ENCODE data around the gene STK38L. TPM values are rescaled to one million over a fixed set of nuclear protein-coding genes. Genes with fewer than 3 reads are reported as not detected.

STK38L gene
- total RNA-seq, 4 donors from 2014 or later: 64.6 to 102 (median 82.4) TPM

DNA sequence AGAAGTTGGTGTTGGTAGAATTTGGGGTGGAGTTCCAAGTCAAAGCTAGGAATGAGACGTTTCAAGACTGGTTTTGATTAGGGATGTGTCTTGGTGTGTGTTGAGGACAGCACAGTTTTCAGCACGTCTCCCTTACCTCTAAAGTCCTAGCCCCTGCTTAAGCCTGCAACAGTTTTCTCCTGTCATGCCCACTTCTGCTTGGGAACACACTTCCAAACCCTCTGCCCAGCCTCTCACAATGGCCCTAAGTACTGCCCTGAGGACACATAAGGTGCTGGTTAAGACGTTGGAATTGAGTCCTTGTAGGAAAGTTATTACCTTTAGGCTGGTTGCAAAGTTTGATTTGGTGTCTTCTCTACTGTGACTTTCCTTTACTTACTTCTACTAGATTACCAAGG is 87.8 kb downstream of the STK38L start:
- peak overlapping the region; percentile 56 to 62 (median 59) for H3K27ac ChIP-seq (replicated peaks in 1 of 4)
- H3K4me3 ChIP-seq: peak overlapping the region; percentile 74 to 90 (median 80)
- H3K9me3 ChIP-seq: no peaks in the 10 kb centered on the region
- TF ChIP-seq POLR2AphosphoS5 (IDR thresholded peaks at IDR 0.05) (no peak), EP300 (IDR thresholded peaks at IDR 0.05) (no peak), POLR2A (IDR thresholded peaks at IDR 0.05; ENCODE audit: low read depth) (no peak)
- TF ChIP-seq, protein P1, sequence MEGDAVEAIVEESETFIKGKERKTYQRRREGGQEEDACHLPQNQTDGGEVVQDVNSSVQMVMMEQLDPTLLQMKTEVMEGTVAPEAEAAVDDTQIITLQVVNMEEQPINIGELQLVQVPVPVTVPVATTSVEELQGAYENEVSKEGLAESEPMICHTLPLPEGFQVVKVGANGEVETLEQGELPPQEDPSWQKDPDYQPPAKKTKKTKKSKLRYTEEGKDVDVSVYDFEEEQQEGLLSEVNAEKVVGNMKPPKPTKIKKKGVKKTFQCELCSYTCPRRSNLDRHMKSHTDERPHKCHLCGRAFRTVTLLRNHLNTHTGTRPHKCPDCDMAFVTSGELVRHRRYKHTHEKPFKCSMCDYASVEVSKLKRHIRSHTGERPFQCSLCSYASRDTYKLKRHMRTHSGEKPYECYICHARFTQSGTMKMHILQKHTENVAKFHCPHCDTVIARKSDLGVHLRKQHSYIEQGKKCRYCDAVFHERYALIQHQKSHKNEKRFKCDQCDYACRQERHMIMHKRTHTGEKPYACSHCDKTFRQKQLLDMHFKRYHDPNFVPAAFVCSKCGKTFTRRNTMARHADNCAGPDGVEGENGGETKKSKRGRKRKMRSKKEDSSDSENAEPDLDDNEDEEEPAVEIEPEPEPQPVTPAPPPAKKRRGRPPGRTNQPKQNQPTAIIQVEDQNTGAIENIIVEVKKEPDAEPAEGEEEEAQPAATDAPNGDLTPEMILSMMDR (IDR thresholded peaks at IDR 0.05): no peak
- intact Hi-C loops (cut with DNase I): loop anchor here (5.0 kb wide), 1 partner anchor 50 kb away; no protein-coding TSS in a partner anchor
- DNase-seq (ENCODE audit: extremely low spot score): no peak
- WGBS: 36% methylated on average over 2 of the region's 3 CpGs
- peaks cover 0 to 11% (median 0%) of the 10 kb centered on the region in 4 donors for H3K27me3 ChIP-seq
- peaks cover 13 to 34% (median 31%) of the 10 kb centered on the region in 4 donors for H3K4me1 ChIP-seq
- peaks cover 8 to 12% (median 10%) of the 10 kb centered on the region in 4 donors for H3K36me3 ChIP-seq

DNA sequence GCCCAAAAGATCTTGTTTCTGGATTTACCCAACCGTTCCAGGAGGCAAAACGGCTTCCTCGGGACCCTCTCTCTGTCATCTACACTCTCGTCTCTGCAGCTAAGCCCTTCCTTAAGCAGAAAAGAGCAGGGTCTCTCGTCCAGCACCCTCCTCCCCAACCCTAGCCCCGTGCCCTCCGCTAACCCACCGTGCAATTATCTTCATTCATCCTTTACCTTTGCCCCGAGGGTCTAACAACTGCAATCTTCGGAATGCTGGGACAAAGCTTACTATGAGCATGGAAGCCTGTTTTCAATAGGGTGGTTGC is 88.3 kb downstream of the STK38L start:
- TF ChIP-seq POLR2AphosphoS5 (IDR thresholded peaks at IDR 0.05) (no peak), EP300 (IDR thresholded peaks at IDR 0.05) (no peak), POLR2A (IDR thresholded peaks at IDR 0.05; ENCODE audit: low read depth) (no peak)
- TF ChIP-seq, protein P1 (IDR thresholded peaks at IDR 0.05): no peak
- H3K27me3 ChIP-seq: peaks cover 0 to 11% (median 0%) of the 10 kb centered on the region in 4 donors
- DNase-seq (ENCODE audit: extremely low spot score): no peak
- WGBS: 21% methylated on average over 8 of the region's 10 CpGs
- H3K36me3 ChIP-seq: peaks cover 4 to 7% (median 6%) of the 10 kb centered on the region in 4 donors
- no peaks in the 10 kb centered on the region for H3K9me3 ChIP-seq
- intact Hi-C loops (cut with DNase I): loop anchor here (5.0 kb wide), 1 partner anchor 50 kb away; no protein-coding TSS in a partner anchor
- H3K4me3 ChIP-seq: peak overlapping the region; percentile 74 to 90 (median 80)
- peak overlapping the region; percentile 15 to 61 (median 57) for H3K27ac ChIP-seq (replicated peaks in 1 of 4)
- peaks cover 13 to 34% (median 31%) of the 10 kb centered on the region in 4 donors for H3K4me1 ChIP-seq

DNA sequence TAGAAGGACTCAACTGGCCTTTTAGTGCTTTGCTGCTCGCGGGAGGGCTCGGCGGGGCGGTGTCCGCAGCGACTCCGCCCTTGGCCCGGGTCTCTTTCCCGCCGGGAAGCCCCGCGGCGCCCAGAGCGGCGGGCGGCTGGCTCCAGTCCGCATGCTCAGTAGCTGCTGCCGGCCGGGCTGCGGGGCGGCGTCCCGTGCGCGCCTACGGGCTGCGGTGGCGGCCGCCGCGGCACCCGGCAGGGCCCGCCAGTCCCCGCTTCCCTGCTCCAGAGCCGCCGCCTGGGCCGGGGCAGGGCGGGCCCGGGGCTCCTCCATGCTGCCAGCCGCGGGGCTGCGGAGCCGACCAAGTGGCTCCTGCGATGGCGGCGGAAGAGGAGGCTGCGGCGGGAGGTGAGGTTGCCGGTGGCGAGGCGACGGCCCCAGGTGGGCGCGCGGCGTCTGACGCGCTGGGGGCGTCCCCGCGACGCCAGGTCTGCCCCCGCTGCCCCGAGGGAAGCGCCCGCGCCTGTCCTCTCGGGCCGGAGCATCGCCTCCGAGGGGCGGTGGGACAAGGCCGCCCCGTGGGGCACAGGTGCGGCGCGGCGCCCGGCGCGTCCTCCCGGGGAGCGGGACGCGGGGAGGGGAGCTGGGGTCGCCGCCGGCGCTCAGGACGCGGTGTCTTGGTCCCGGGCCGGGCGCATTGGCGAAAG is 88.8 kb downstream of the STK38L start, which contains the start of gene BMAL2:
Gene BMAL2 (plus strand): TSS at position 123 of the 689 bp plus-strand sequence. CDS start 237 bp downstream, at position 360.
- intact Hi-C loops (cut with DNase I): loop anchor here (5.0 kb wide), 1 partner anchor 49 kb away; no protein-coding TSS in a partner anchor

DNA sequence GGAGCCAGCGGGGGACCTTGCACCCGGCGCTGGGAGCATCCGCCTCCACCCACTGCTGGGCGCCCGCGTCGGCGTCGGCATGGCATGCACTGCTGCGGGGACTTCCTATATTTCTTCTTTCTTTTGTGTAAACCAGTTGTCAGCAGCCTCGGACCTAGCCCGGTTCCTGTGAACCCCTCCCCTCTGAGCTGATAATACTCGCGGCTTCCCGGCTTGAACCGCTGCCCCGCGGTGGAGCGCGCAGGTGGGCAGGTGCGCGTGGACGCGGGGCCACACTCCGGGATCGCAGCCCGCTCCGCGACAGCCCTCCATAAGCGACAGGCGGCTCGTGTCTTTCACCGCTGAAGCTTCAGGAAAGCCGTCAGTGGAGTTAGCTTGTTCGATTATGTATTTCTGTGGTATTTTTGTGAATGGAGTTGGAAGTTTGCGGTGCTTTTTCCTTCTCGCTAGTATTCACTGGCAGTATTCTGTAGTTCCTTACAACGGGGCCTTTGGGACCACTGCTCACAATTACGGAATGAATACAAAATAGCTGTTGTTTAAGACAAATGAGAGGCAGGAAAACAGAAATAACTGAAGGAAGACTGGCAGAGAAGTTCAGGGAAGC is 89.4 kb downstream of the STK38L start:
- H3K27ac ChIP-seq (replicated peaks in 1 of 4): peak overlapping the region; percentile 56 to 61 (median 57)
- intact Hi-C loops (cut with DNase I): loop anchor here (5.0 kb wide), 1 partner anchor 49 kb away; no protein-coding TSS in a partner anchor
- peaks cover 13 to 34% (median 31%) of the 10 kb centered on the region in 4 donors for H3K4me1 ChIP-seq
- DNase-seq (ENCODE audit: extremely low spot score): no peak
- no peaks in the 10 kb centered on the region for H3K36me3 ChIP-seq
- H3K27me3 ChIP-seq: peaks cover 0 to 11% (median 0%) of the 10 kb centered on the region in 4 donors
- no peaks in the 10 kb centered on the region for H3K9me3 ChIP-seq
- TF ChIP-seq EP300 (IDR thresholded peaks at IDR 0.05): no peak
- TF ChIP-seq, protein P1 (IDR thresholded peaks at IDR 0.05): no peak
- TF ChIP-seq POLR2AphosphoS5 (IDR thresholded peaks at IDR 0.05): no peak
- TF ChIP-seq POLR2A (IDR thresholded peaks at IDR 0.05; ENCODE audit: low read depth): no peak
- 5% methylated on average over 15 of the region's 40 CpGs for WGBS
- peak overlapping the region; percentile 74 to 90 (median 80) for H3K4me3 ChIP-seq

More for the DNA sequence above, 88.8 kb downstream of the STK38L start, which contains the start of gene BMAL2:
- Histone ChIP-seq H3K36me3 (peaks cover 0 to 2% (median 1%) of the 10 kb centered on the region in 4 donors), H3K27me3 (peaks cover 0 to 11% (median 0%) of the 10 kb centered on the region in 4 donors), H3K27ac (replicated peaks in 1 of 4) (peak within 1 kb of the TSS; percentile 56 to 62 (median 59)), H3K4me1 (peaks cover 13 to 34% (median 31%) of the 10 kb centered on the region in 4 donors), H3K4me3 (peak within 1 kb of the TSS; percentile 74 to 90 (median 80)), H3K9me3 (no peaks in the 10 kb centered on the region)
- TF ChIP-seq EP300 (IDR thresholded peaks at IDR 0.05) (no peak), POLR2AphosphoS5 (IDR thresholded peaks at IDR 0.05) (peak in 1 of 2 donors; percentile 15), POLR2A (IDR thresholded peaks at IDR 0.05; ENCODE audit: low read depth) (no peak)
- TF ChIP-seq, protein P1 (IDR thresholded peaks at IDR 0.05): no peak
- 0% methylated on average over 2 of the region's 96 CpGs for WGBS
- no peak for DNase-seq (ENCODE audit: extremely low spot score)

Measured in esophagus muscularis mucosa (tissue), 4 donors.